HCT116 (cell line): Measurements from ENCODE around the gene SLC13A3. TPM values are rescaled to one million over a fixed set of nuclear protein-coding genes. Genes with fewer than 3 reads are reported as not detected.

ENCODE experiments used
- ATAC-seq: fragments of 200-7000 bp; cut with Tn5 transposase; 2 replicates; pipeline ENCODE4 v1.9.1; 2020; ENCODE audit warnings: mild to moderate bottlenecking, moderate library complexity
- BruUV-seq: library from RNA; stranded (reverse); fragments of 400-500 nt; replicated peaks from 2 replicates; lab custom pipeline; 2021; lab: Mats Ljungman, UMichigan
- CTCF ChIA-PET: fragments of 300-600 bp; sonication (Branson Sonifier 250); formaldehyde crosslinking; loops from one replicate; lab custom pipeline; 2021; ENCODE audit warnings: antibody characterized with exemption; lab: Charles Lee
- POLR2A ChIA-PET: fragments of 300-600, 350-600 bp; sonication (Branson Sonifier 250); formaldehyde crosslinking; loops from one replicate; lab custom pipeline; 2021; ENCODE audit warnings: antibody characterized with exemption; lab: Charles Lee
- RAD21 ChIA-PET, 2 experiments: fragments of 300-600 bp; sonication (Branson Sonifier 250); formaldehyde crosslinking; loops; one replicate each; lab custom pipeline; 2023; ENCODE audit warnings: low total read pairs in 2 of 2; ENCODE audit not compliant: uncharacterized antibody in 2 of 2, unreplicated experiment in 2 of 2, low non-redundant PET in 1 of 2; lab: Charles Lee
- DNase-seq: peaks from one replicate; pipeline ENCODE4 v3.0.0-alpha.2; 2010; ENCODE audit warnings: low read depth, low spot score
- H2AFZ ChIP-seq: fragments of 200-600 bp; shearing (Covaris generic), sonication (generic); 2 replicates; pipeline ENCODE4 v1.6.1; 2017; ENCODE audit warnings: low read depth, mixed run types, mixed read lengths, antibody characterized with exemption, low read length; ENCODE audit not compliant: poor library complexity, severe bottlenecking
- H3K27ac ChIP-seq: 2 replicates; pipeline ENCODE4 v1.5.1; 2012; ENCODE audit warnings: low read depth, low read length
- H3K27me3 ChIP-seq: fragments of 200-600 bp; sonication (generic); 2 replicates; pipeline ENCODE4 v1.6.1; 2016; ENCODE audit warnings: mixed run types, low read length, mixed read lengths; ENCODE audit not compliant: insufficient read depth
- H3K36me3 ChIP-seq, 2 experiments: fragments of 200-500 bp in 1 of 2; fragments of 200-600 bp in 1 of 2; sonication (Bioruptor generic) in 1 of 2; sonication (generic) in 1 of 2; 2 replicates each; pipeline versions ENCODE4 v1.5.1 to v1.6.1; 2014 to 2016; ENCODE audit warnings: low read length in 2 of 2, inconsistent platforms in 1 of 2, mixed read lengths in 1 of 2, mixed run types in 1 of 2; ENCODE audit not compliant: insufficient read depth in 2 of 2, control insufficient read depth in 1 of 2
- H3K4me1 ChIP-seq, 2 experiments: fragments of 200-600 bp in 1 of 2; sonication (generic) in 1 of 2; 2 replicates each; pipeline versions ENCODE4 v1.5.1 to v1.6.1; 2012 to 2017; ENCODE audit warnings: low read length in 2 of 2, inconsistent platforms in 1 of 2, mild to moderate bottlenecking in 1 of 2, mixed read lengths in 1 of 2, mixed run types in 1 of 2, moderate library complexity in 1 of 2; ENCODE audit not compliant: insufficient read depth in 2 of 2, control insufficient read depth in 1 of 2
- H3K4me2 ChIP-seq: fragments of 200-600 bp; sonication (generic); 2 replicates; pipeline ENCODE4 v1.6.1; 2017; ENCODE audit warnings: mixed run types, low read length, mixed read lengths
- H3K4me3 ChIP-seq, 2 experiments: fragments of 200-600 bp in 1 of 2; sonication (generic) in 1 of 2; replicated peaks in 1 of 2; 2 replicates each; pipeline ENCODE4 v1.5.1; 2011 to 2016; ENCODE audit warnings: low read length in 2 of 2, control low read depth in 1 of 2, low read depth in 1 of 2, mild to moderate bottlenecking in 1 of 2, mixed read lengths in 1 of 2, mixed run types in 1 of 2
- H3K79me2 ChIP-seq: fragments of 200-600 bp; sonication (generic); 2 replicates; pipeline ENCODE4 v1.6.1; 2017; ENCODE audit warnings: mild to moderate bottlenecking, mixed run types, low read length, moderate library complexity, mixed read lengths; ENCODE audit not compliant: insufficient read depth
- H3K9ac ChIP-seq: fragments of 200-600 bp; sonication (generic); 2 replicates; pipeline ENCODE4 v1.6.1; 2016; ENCODE audit warnings: low read length, mixed read lengths
- H3K9me2 ChIP-seq: fragments of 200-600 bp; sonication (generic), shearing (Covaris generic); 2 replicates; pipeline ENCODE4 v1.6.1; 2017; ENCODE audit warnings: mixed run types, mild to moderate bottlenecking, moderate library complexity; ENCODE audit not compliant: insufficient read depth
- H3K9me3 ChIP-seq, 2 experiments: fragments of 200-500 bp in 1 of 2; fragments of 200-600 bp in 1 of 2; sonication (Bioruptor generic) in 1 of 2; sonication (generic) in 1 of 2; 2 replicates each; pipeline ENCODE4 v1.6.1; 2014 to 2017; ENCODE audit warnings: low read length in 2 of 2, mixed read lengths in 2 of 2, inconsistent platforms in 1 of 2, low read depth in 1 of 2, mild to moderate bottlenecking in 1 of 2, mixed run types in 1 of 2, moderate library complexity in 1 of 2; ENCODE audit not compliant: control insufficient read depth in 1 of 2, insufficient read depth in 1 of 2
- H4K20me1 ChIP-seq: fragments of 200-600 bp; sonication (generic), shearing (Covaris generic); 2 replicates; pipeline ENCODE4 v1.6.1; 2017; ENCODE audit warnings: mixed run types, mild to moderate bottlenecking, moderate library complexity; ENCODE audit not compliant: insufficient read depth
- CBX3 ChIP-seq: IDR thresholded peaks from 2 replicates; pipeline ENCODE4 v1.6.1; 2012; ENCODE audit warnings: low read depth
- CTCF ChIP-seq, 3 experiments: fragments of 200-600 bp in 1 of 3; sonication (generic) in 1 of 3; IDR thresholded peaks in 2 of 3; conservative IDR thresholded peaks in 1 of 3; 2 replicates each; pipeline ENCODE4 v1.5.1; 2012 to 2017; ENCODE audit warnings: low read depth in 2 of 3, low read length in 2 of 3, antibody characterized with exemption in 1 of 3, borderline replicate concordance in 1 of 3, control low read depth in 1 of 3, mild to moderate bottlenecking in 1 of 3, mixed read lengths in 1 of 3, mixed run types in 1 of 3, moderate library complexity in 1 of 3; ENCODE audit not compliant: insufficient read depth in 1 of 3
- EZH2 ChIP-seq: fragments of 200-600 bp; sonication (generic); IDR thresholded peaks from 2 replicates; pipeline ENCODE4 v1.6.1; 2017; ENCODE audit warnings: antibody characterized with exemption, mixed run types
- EZH2phosphoT487 ChIP-seq: fragments of 200-600 bp; IDR thresholded peaks from 2 replicates; pipeline ENCODE4 v1.6.1; 2018; ENCODE audit warnings: antibody characterized with exemption, borderline replicate concordance
- MAX ChIP-seq: IDR thresholded peaks from 2 replicates; pipeline ENCODE4 v1.6.1; 2012
- POLR2AphosphoS5 ChIP-seq: IDR thresholded peaks from 2 replicates; pipeline ENCODE4 v1.6.1; 2011; ENCODE audit warnings: mild to moderate bottlenecking, low read depth, low read length, moderate library complexity
- RAD21 ChIP-seq: IDR thresholded peaks from 2 replicates; pipeline ENCODE4 v1.6.1; 2012; ENCODE audit warnings: low read depth, mild to moderate bottlenecking
- REST ChIP-seq: IDR thresholded peaks from 2 replicates; pipeline ENCODE4 v1.6.1; 2012; ENCODE audit warnings: low read depth
- SP1 ChIP-seq: IDR thresholded peaks from 2 replicates; pipeline ENCODE4 v1.6.1; 2012; ENCODE audit warnings: low read depth
- YY1 ChIP-seq: IDR thresholded peaks from 2 replicates; pipeline ENCODE4 v1.6.1; 2011; ENCODE audit warnings: low read length, low read depth, moderate library complexity, mild to moderate bottlenecking; ENCODE audit not compliant: insufficient replicate concordance; ENCODE audit errors: extremely low read depth
- ZBTB33 ChIP-seq: IDR thresholded peaks from 2 replicates; pipeline ENCODE4 v1.6.1; 2011; ENCODE audit warnings: mild to moderate bottlenecking, low read length, moderate library complexity; ENCODE audit not compliant: insufficient replicate concordance; ENCODE audit errors: extremely low read depth
- ZNF274 ChIP-seq: fragments of 200-500 bp; sonication (Bioruptor generic); IDR thresholded peaks from 2 replicates; pipeline ENCODE4 v1.6.1; 2014; ENCODE audit warnings: mild to moderate bottlenecking, low read depth, low read length, inconsistent platforms
- intact Hi-C: fragments of 100-400 bp; cut with micrococcal nuclease; formaldehyde crosslinking; loops from 2 replicates; pipeline ENCODE4 v1.10.0; 2022
- total RNA-seq: library from RNA; stranded (reverse); gene quantifications from one replicate; pipeline ENCODE4 v1.2.1, GENCODE V29; 2021; ENCODE audit not compliant: unreplicated experiment

SLC13A3 gene
- total RNA-seq, 1 experiment from 2014 or later = not detected

GRCh38 chr20:46683939-46684750 is 32.9 kb upstream of the SLC13A3 start:
- Histone ChIP-seq H3K9me3 (no peaks in the 10 kb centered on the region), H3K4me3 (no peak overlapping the region), H3K9me2 (no peaks in the 10 kb centered on the region), H3K79me2 (peaks cover 38% of the 10 kb centered on the region), H3K36me3 (peaks cover 9 to 18% of the 10 kb centered on the region in 2 experiments), H3K9ac (no peak overlapping the region), H3K4me1 (peaks cover 10 to 14% of the 10 kb centered on the region in 2 experiments), H3K4me2 (no peak overlapping the region), H3K27ac (no peak overlapping the region), H4K20me1 (no peaks in the 10 kb centered on the region), H2AFZ (no peak overlapping the region), H3K27me3 (no peaks in the 10 kb centered on the region)
- no peak for TF ChIP-seq ZBTB33
- no peak for TF ChIP-seq RAD21
- TF ChIP-seq EZH2phosphoT487 = no peak
- TF ChIP-seq POLR2AphosphoS5 = no peak
- no peak for TF ChIP-seq REST
- no peak for TF ChIP-seq SP1
- TF ChIP-seq EZH2 = no peak
- no peak for TF ChIP-seq YY1
- TF ChIP-seq CTCF (IDR thresholded peaks at IDR 0.05 in 2 of 3, conservative IDR thresholded peaks at IDR 0.05 in 1 of 3; ENCODE audit: borderline replicate concordance in 1 of 3, insufficient read depth in 1 of 3, low read depth in 2 of 3, low read length in 2 of 3) = no peak
- no peak for TF ChIP-seq CBX3
- no peak for TF ChIP-seq ZNF274
- TF ChIP-seq MAX = no peak
- no TSS peak for BruUV-seq
- ATAC-seq (peak; percentile 48; the same call in 1 of the 2 replicates), DNase-seq (no peak)
- ChIA-PET RAD21 (no interaction called here), CTCF (interaction anchor here (1.2 kb wide), 1 partner anchor 28 kb away, joined by 3 read pairs; no protein-coding TSS in a partner anchor), POLR2A (no interaction called here)
- intact Hi-C loops = loop anchor here (5.0 kb wide), 1 partner anchor 122 kb away; no protein-coding TSS in a partner anchor
